GM10266 (cell line): ENCODE measurements around the gene ABCF3.

ENCODE experiments used
- DNase-seq: peaks from one replicate; pipeline ENCODE4 v3.0.0; 2012; ENCODE audit errors: extremely low spot score
- TF ChIP-seq, protein P1 (sequence below): IDR thresholded peaks from 2 replicates; pipeline ENCODE4 v1.5.1; 2012; ENCODE audit warnings: mild to moderate bottlenecking, low read depth; ENCODE audit not compliant: control insufficient read depth, insufficient read depth; ENCODE audit errors: missing control alignments

ABCF3 gene

DNA sequence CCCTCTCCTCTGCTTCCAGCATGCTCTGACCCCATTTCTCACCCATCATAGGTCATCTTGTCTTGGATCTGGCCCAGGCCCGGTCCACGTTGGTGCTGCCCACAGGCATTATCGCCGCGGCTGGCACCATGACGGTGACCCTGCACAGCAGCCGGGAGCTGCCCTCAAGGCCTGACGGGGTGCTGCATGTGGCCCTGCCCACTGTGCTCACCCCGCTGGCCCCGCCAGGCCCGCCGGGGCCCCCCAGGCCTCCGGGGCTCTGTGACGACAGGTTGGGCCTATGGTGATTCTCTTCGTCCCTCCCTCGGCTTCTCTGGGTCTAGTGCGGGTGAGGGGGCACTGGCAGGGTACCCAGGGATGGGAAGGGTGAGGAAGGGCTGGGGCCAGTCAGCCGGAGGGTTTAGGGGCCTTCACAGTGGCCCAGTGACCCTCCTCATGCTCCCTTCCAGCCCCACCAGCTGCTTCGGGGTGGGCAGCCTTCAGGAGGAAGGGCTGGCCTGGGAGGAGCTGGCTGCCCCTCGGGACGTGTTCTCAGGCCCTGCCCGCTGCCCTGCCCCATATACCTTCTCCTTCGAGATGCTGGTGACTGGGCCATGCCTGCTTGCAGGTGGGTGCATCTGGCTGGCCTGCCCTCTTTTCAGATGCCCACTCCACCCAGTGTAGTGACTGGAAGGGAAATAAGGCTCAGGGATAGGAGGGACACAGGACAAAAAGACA, 47.3 kb downstream of the ABCF3 start:
- no peak for DNase-seq
- TF ChIP-seq, protein P1, sequence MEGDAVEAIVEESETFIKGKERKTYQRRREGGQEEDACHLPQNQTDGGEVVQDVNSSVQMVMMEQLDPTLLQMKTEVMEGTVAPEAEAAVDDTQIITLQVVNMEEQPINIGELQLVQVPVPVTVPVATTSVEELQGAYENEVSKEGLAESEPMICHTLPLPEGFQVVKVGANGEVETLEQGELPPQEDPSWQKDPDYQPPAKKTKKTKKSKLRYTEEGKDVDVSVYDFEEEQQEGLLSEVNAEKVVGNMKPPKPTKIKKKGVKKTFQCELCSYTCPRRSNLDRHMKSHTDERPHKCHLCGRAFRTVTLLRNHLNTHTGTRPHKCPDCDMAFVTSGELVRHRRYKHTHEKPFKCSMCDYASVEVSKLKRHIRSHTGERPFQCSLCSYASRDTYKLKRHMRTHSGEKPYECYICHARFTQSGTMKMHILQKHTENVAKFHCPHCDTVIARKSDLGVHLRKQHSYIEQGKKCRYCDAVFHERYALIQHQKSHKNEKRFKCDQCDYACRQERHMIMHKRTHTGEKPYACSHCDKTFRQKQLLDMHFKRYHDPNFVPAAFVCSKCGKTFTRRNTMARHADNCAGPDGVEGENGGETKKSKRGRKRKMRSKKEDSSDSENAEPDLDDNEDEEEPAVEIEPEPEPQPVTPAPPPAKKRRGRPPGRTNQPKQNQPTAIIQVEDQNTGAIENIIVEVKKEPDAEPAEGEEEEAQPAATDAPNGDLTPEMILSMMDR = no peak

- DNase-seq = peak; percentile 46
- TF ChIP-seq, protein P1 = no peak
Measured at GRCh38 chr3:184234224-184234623, 48.2 kb downstream of the ABCF3 start.

DNA sequence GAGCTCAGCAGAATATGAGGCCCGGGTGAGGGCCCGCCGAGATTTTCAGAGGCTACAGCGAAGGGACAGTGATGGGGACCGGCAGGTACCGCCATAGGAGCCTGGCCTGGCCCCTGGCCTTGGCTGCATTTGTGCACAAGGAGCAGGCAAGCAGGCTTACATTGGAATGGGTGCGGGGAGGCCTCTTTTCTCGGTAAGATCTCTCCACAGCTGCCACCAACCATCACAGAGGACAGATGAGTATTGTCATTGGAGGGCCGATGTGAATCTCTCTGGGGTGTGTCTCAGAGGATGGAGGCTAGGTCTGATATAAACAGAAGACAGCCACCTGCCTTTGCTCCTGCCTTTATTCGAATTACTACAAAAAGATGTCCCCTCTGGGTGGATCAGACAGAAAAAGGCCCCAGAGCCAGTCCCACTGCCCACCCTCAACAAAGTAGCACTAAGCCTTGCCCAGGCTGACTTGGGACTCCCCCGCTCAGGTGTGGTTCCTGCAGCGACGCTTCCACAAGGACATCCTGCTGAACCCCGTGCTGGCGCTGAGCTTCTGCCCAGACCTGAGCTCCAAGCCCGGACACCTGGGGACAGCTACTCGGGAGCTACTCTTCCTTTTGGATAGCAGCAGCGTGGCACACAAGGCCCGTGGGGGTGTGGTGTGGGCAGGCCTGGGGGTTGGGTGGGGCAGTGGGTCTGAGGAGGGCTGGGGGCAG, 48.8 kb downstream of the ABCF3 start:
- TF ChIP-seq, protein P1 = no peak

DNA sequence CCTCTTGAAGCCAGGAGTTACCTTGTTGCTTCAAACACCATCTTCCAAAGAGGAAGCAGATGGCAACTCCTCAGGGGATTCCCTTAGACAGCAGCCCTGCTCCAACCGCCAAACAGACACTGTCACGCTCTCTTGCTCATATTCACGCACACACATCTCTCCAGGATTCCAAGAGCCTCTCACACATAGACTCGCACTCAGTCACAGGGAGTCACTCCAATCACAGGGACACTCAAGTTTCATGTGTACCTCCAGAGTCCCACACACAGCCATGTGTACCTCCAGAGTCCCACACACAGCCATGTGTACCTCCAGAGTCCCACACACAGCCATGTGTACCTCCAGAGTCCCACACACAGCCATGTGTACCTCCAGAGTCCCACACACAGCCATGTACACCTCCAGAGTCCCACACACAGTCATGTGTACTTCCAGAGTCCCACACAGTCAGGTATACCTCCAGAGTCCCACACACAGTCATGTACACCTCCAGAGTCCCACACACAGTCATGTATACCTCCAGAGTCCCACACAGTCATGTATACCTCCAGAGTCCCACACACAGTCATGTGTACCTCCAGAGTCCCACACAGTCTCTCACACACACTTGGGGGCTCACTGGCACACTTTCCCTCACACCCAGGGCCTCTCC, 49.5 kb downstream of the ABCF3 start:
- DNase-seq = no peak
- TF ChIP-seq, protein P1 = no peak

More for the DNA sequence above, 48.8 kb downstream of the ABCF3 start:
- no peak for DNase-seq

- TF ChIP-seq, protein P1 = no peak
- DNase-seq = no peak
Measured at GRCh38 chr3:184236033-184236410, 50.0 kb downstream of the ABCF3 start.

DNA sequence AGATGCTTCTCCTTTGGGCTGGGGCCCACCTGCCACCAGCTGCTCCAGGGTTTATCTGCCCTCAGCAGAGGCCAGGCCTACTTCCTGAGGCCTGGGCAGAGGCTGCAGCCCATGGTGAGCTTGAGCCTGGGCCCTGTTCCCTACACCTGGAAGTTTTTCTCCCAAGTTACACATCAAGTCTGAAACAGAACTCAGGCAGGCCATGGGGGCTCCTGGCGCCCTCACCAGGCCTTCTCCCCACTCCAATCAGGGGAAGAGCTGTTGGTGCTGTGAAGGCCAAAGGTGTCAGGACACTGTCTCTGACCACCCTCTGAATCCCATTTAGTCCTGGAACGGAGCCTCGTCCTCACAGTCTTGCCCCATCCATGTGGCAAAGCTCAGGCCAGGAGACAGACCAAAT, 50.6 kb downstream of the ABCF3 start:
- no peak for DNase-seq
- TF ChIP-seq, protein P1 = no peak
